H4 (cell line): ENCODE data around the gene CAMK4. TPM values are rescaled to one million over a fixed set of nuclear protein-coding genes. Genes with fewer than 3 reads are reported as not detected.
"Not testable (repeated sequence)": the region's sequence is repeated elsewhere in the genome, so short reads cannot be mapped to it uniquely, and the experiment has no call there.

ENCODE experiments used
- DNase-seq: peaks from one replicate; pipeline ENCODE4 v3.0.0-alpha.2; 2015; ENCODE audit warnings: low spot score
- total RNA-seq: library from RNA; depleted of rRNA; stranded (reverse); fragments of >200 nt; shearing (Covaris generic); gene quantifications from 2 replicates; pipeline ENCODE4 v1.2.3, GENCODE V29; 2014

CAMK4 gene
- total RNA-seq, 1 experiment from 2014 or later, result 8.8 TPM

DNA sequence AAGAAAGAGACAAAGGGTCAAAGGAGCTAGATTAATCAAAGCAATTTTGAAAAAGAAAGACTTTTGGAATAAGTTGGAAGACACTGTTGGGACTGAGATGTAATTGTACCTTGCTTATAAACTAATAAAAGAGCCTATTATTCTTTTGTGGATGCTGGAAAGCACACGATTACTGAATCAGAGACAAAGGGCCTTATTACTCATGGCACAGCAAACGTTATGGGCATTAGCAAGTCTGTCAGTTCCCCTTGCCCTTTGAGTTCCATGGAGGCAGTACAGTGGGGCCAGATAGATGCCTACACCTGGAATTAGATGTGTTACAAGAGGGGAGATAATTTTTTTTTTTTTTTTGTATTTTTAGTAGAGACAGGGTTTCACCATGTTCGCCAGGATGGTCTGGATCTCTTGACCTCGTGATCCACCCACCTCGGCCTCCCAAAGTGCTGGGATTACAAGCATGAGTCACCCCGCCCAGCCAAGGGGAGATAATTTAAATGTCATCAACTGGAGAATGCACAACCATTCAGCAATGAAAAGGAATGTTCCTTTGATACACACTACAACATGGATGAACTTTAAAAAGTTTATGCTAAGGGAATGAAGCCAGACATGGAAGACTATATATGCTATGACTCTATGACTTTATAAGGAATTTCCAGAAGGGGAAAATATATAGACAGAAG lies 159.2 kb downstream of the CAMK4 start:
- no peak for DNase-seq

DNA sequence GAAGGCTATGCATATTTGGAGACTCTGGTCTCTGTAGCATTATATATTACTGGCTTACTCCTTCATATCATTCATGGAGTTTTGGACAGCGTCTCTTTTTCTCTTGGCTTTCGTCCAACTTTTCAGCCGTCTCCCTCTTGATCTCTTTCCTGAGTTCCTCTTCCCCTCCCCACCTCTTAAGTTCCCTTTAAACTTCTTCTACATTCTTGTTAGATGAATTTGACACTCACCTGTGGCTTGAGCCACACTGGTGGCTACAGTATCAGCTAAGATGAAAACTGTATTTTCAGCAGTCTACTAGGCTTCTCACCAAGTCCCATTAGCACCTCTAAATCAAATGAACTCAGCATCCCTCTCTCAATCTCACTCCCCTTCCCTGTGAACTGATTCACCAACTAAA lies 160.0 kb downstream of the CAMK4 start:
- no peak for DNase-seq

DNA sequence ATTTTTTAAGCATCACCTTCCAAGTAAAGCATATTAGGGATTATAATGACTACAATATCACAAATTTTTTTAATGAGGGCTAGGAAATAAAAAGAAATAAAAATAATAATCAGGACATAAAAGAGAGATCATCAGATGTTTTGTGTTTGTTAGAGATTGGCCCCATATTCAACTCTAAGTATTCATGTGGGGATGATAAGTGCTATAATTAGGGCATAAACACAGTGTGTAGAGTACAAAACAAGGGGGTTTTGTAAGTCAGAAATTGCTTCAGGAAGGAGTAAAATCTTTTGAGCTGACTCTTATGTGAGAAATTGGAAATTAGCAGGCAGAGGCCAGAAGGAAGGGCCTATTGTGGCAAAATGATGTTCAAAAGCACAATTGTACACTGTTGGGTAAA lies 160.9 kb downstream of the CAMK4 start:
- no peak for DNase-seq

DNA sequence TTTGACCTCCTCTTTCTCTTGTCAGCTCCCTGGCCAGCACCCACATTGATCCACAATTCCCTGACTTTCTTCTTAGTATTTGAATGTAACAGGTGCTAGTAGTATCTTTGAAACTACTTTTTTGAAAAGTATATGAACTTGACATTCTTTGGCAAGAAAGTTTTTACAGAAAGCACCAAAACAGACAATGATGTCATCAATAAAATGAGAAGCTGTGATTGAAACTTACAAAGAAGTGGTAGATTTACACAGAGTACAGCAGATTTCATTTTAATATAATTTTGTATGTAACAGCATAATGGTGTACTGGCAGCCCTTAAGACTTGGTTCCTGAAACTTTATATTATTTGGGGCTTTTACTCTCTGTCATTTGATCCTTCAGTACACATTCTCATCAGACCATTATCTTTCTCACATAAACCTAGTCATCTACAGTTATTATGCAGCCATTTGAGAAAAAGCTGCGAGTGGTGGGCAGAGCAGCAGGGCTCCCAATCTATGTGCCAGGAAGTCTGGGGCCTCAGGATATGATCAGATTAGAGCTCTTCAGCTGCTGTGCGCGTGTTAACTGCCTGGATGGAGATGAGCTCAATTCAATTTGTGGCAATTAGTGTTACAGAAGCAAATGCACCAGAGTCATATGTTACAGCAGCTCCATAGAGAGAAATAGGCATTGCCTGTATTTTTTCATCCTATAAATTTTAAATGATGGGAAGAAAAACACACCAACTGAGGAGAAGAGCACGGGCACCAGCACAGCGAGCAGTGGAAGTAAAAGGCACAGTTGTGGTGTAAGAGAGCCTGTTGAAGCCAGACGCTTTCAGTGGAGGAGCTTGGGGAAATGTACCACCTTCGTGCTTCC lies 162.0 kb downstream of the CAMK4 start:
- DNase-seq, result no peak

- DNase-seq, result no peak
Measured at GRCh38 chr5:111386832-111387162, 162.6 kb downstream of the CAMK4 start.

DNA sequence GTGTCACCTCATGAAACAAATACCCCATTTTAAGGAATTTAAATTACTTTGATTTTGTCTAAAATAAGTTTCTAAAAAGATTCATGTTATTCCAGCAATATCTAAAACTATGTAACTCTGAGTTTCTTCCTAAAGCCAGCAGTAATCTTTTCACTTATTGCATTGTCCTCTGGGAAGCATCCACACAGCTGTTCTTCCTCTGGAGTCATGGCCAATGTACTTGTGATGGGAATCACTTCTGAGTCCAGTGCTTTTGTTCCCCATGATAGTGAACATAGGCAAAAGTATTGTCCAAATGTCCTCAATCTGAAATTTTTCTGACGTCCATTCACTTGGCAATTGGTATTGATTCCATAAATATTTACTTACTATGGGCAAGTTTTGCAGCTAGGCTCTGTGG lies 163.2 kb downstream of the CAMK4 start:
- DNase-seq, result no peak

- DNase-seq, result peak; percentile 78
Measured at GRCh38 chr5:111389390-111390082, 165.4 kb downstream of the CAMK4 start.

- no peak for DNase-seq
Measured at GRCh38 chr5:111392181-111392580, 168.0 kb downstream of the CAMK4 start.

DNA sequence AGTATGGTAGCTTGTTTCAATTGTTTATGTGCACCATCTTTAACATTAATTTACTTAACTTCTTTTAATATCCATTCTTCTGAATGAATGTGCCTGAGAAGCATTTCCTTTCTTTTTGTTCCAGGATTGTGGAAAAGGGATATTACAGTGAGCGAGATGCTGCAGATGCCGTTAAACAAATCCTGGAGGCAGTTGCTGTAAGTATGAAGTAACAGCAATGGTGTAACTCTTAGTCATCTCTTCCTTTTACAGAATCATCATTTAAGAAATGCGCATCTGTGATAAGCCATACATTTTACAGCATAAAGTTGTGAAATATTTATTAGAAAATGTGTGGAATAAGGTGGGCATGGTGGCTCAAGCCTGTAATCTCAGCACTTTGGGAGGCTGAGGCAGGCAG lies 170.4 kb downstream of the CAMK4 start:
- no peak for DNase-seq

DNA sequence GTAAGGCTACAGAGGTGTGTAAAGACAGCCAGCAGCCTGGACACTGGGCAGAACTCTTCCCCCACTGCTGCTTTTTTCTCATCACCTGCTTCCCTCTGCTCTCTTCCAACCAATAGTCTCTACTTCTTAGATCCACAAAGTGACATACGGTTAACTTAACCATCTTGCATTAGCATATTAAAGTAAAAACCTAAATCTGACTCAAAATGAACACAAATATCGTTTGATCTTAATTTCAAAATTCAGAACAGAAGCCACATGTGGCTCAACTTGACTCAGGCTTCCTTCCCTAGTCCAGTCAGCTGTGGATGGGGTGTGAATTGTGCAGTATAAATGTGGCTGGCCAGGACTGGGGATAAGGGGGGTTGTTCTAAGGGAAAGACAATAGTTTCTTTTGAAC lies 173.8 kb downstream of the CAMK4 start:
- DNase-seq, result no peak

- no peak for DNase-seq
Measured at GRCh38 chr5:111399113-111399512, 174.9 kb downstream of the CAMK4 start.

DNA sequence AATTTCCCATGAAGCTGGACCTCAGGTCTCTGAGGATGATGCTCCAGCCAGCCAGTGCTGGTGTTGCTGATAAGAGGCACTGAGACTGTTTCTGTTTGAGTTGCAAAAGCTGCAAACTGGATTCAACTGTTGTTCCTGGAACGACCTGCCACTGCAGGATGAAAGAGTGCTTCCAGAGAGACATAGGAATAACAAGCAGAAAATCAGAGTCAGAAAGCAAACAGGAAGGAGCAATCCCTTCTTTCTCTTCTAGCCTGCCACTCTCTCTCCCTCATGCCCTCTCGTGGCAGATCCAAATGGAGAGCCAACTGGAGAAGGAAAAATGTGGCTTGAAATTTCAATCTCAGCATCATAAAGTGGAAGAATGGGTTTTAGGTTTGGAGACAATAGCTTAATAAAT lies 177.7 kb downstream of the CAMK4 start:
- no peak for DNase-seq

DNA sequence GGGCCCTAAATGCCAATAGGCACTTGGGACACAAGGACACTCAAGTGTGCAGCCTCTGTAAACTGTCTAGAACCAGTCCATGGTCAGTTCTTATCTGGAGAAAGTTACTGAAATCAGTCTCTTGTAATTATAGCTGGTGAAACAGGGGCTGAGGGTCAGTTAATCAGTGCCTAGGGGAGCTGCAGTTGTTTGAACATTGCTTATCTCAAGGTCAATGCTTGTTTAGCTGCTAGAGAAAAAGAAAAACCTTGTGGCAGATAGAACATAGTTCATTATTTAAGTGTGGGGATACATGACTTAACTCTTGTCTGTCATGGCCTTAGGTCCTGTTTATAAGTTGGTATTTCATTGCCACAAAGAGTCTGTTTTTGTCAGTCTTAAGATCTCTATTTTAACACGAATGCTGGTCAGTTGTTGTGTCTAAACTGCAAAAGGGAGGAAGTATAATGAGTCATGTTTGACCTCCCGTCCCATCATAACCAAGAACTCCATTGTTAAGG lies 180.1 kb downstream of the CAMK4 start:
- no peak for DNase-seq

- no peak for DNase-seq
Measured at GRCh38 chr5:111407562-111407961, 183.4 kb downstream of the CAMK4 start.

GRCh38 chr5:111408817-111409216 lies 184.6 kb downstream of the CAMK4 start:
- DNase-seq, result no peak

DNA sequence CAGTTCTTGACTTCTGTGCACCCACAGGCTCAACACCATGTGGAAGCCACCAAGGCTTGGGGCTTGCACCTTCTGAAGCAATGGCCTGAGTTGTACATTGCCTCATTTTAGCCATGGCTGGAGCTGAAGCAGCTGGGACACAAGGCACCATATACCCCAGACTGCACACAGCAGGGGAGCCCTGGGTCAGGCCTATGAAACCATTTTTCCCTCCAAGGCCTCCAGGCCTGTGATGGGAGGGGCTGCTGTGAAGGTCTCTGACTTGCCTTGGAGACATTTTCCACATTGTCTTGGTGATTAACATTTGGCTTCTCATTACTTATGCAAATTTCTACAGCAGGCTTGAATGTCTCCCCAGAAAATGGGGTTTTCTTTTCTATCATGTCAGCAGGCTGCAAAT lies 185.1 kb downstream of the CAMK4 start:
- not testable (repeated sequence) for DNase-seq

DNA sequence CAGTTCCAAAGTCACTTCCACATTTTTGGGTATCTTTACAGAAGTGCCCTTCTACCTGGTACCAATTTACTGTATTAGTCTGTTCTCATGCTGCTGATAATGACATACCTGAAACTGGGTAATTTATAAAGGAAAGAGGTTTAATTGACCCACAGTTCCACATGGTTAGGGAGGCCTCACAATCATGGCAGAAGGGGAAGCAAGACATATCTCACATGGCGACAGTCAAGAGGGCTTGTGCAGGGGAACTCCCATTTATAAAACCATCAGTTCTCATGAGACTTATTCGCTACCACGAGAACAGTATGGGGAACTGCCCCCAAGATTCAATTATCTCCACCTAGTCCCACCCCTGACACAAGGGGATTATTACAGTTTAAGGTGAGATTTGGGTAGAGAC lies 185.9 kb downstream of the CAMK4 start:
- DNase-seq, result not testable (repeated sequence)

- DNase-seq, result no peak
Measured at GRCh38 chr5:111411301-111411700, 187.1 kb downstream of the CAMK4 start.

- no peak for DNase-seq
Measured at GRCh38 chr5:111412593-111412992, 188.4 kb downstream of the CAMK4 start.

DNA sequence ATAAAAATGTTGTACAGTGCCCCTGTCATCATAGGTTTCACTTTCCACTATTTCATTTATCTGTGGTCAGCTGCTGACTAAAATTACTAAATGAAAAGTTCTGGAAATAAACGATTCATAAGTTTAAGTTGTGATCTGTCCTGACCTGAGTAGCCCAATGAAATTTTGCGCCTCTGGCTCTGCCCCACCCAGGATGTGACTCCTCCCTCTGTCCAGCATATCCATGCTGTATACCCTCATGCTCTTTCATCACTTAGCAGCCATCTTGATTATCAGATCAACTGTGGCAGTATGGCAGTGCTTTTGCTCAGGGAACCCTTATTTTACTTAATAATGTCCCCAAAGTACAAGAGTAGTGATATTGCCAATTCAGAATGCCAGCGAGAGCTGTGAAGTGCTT lies 190.9 kb downstream of the CAMK4 start:
- DNase-seq, result no peak

DNA sequence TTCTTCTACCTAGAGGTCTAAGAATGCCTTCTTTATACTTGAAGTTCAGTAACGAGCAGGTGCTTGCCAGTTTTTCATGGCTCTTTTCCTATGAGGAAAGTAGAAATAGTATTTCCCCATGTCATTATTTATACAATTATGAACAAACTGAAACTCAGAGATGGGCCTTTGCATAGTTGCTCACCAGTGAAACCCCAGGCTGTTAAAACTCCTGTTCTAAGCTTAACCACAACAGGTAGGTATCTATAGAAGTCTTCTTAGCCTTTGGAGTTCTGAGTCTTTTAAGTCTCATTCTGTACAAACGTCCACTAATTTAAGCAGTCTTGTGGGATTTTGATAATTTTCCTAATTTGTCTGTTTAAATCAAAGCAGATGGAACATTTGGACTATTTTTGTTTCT lies 198.1 kb downstream of the CAMK4 start:
- DNase-seq, result no peak
